ENCODE results near the gene LDAH.
"Not testable (repeated sequence)": the region's sequence is repeated elsewhere in the genome, so short reads cannot be mapped to it uniquely, and the experiment has no call there.

Gene LDAH

DNA sequence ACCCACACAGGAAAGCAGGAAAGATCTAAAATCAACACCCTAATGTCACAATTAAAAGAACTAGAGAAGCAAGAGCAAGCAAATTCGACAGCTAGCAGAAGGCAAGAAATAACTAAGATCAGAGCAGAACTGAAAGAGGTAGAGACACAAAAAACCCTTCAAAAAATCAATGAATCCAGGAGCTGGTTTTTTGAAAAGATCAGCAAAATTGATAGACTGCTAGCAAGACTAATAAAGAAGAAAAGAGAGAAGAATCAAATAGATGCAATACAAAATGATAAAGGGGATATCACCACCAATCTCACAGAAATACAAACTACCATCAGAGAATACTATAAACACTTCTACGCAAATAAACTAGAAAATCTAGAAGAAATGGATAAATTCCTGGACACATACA, 108.5 kb downstream of the LDAH start:
- Mint-ChIP-seq H3K9me3 (peaks cover 12% of the 10 kb centered on the region), H3K4me1 (peaks cover 13% of the 10 kb centered on the region), H3K36me3 (peaks cover 47% of the 10 kb centered on the region)
- H3K27me3 Mint-ChIP-seq, H3K27ac Mint-ChIP-seq, H3K4me3 Mint-ChIP-seq: not testable (repeated sequence)

DNA sequence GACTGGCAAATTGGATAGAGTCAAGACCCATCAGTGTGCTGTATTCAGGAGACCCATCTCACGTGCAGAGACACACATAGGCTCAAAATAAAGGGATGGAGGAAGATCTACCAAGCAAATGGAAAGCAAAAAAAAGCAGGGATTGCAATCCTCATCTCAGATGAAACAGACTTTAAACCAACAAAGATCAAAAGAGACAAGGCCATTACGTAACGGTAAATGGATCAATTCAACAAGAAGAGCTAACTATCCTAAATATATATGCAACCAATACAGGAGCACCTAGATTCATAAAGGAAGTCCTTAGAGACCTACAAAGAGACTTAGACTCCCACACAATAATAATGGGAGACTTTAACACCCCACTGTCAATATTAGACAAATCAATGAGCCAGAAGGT, 109.3 kb downstream of the LDAH start:
- not testable (repeated sequence) for H3K27me3 Mint-ChIP-seq, H3K9me3 Mint-ChIP-seq, H3K4me3 Mint-ChIP-seq, H3K27ac Mint-ChIP-seq
- peaks cover 41% of the 10 kb centered on the region for H3K36me3 Mint-ChIP-seq
- peaks cover 13% of the 10 kb centered on the region for H3K4me1 Mint-ChIP-seq

DNA sequence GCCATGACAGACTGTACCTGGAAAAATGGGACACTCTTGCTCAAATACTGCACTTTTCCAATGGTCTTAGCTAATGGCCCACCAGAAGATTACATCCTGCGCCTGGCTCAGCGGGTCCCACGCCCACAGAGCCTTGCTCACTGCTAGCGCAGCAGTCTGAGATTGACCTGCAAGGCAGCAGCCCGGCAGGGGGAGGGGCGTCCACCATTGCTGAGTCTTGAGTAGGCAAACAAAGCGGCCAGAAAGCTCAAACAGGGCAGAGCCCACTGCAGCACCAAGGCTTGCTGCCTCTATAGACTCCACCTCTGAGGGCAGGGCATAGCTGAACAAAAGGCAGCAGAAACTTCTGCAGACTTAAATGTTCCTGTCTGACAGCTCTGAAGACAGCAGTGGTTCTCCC, 111.3 kb downstream of the LDAH start:
- Mint-ChIP-seq H3K4me1 (peaks cover 13% of the 10 kb centered on the region), H3K36me3 (peaks cover 33% of the 10 kb centered on the region)
- not testable (repeated sequence) for H3K27ac Mint-ChIP-seq, H3K27me3 Mint-ChIP-seq, H3K4me3 Mint-ChIP-seq, H3K9me3 Mint-ChIP-seq

DNA sequence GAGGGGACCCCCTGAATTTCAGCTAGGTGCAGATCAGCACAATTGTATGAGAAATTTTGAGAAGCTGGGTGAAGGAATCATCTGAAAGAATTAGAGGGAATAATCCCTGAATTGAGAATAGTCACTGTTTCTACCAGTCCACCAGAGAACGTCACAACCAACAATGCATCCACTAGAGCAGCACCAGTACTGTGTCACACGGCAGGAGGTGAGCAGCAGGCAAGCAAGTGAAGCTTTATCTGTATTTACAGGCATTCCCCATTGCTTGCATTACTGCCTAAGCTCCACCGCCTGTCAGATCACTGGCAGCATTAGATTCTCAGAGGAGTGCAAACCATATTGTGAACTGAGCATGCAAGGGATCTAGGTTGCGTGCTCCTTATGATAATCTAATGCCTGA, 115.3 kb downstream of the LDAH start:
- no peak overlapping the region for H3K4me3 Mint-ChIP-seq
- peaks cover 19% of the 10 kb centered on the region for H3K36me3 Mint-ChIP-seq
- peaks cover 10% of the 10 kb centered on the region for H3K4me1 Mint-ChIP-seq
- H3K27me3 Mint-ChIP-seq = no peaks in the 10 kb centered on the region
- H3K27ac Mint-ChIP-seq = no peak overlapping the region
- no peaks in the 10 kb centered on the region for H3K9me3 Mint-ChIP-seq

DNA sequence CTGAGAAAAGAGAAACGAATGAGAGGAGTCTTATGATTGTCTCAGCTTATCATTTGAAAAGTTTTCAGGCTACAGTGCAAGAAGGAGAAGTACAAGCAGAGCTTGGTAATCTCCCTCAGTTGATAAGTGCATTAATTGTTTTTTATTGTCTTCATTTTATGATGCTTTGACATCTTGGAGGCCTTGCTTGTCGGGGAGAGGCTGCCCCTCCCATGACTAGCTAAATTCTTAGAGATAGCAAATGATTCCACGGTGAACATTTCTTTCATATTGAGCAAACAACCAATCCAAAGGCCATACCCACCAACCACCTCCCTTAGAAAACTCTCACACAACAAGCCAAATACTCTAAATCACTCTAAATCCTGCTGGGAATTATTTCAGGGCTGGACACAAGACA, 116.1 kb downstream of the LDAH start:
- Mint-ChIP-seq H3K4me1 (peaks cover 7% of the 10 kb centered on the region), H3K9me3 (no peaks in the 10 kb centered on the region), H3K36me3 (peaks cover 16% of the 10 kb centered on the region), H3K4me3 (no peak overlapping the region), H3K27me3 (no peaks in the 10 kb centered on the region), H3K27ac (no peak overlapping the region)

DNA sequence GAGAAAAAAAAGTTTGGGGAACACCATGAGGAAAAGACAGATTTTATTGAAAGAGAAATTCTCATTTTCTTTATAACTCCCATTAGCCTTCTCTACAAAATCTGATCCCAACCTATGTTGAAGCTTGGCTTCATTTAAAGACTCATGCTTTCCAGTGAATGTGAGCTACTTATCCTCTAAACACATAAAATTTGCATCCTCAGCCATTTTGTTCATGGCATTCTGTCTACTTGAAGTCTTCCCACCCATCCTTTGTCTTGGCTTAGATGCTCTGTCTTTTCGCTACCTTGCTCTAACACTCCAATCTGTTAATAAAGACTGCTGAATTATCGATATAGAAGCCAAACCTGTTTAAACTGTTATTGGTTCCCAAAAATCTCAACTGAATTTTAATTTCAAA, 116.7 kb downstream of the LDAH start:
- Mint-ChIP-seq H3K27ac (no peak overlapping the region), H3K9me3 (no peaks in the 10 kb centered on the region), H3K4me1 (peaks cover 7% of the 10 kb centered on the region), H3K4me3 (no peak overlapping the region), H3K36me3 (peaks cover 16% of the 10 kb centered on the region), H3K27me3 (no peaks in the 10 kb centered on the region)

DNA sequence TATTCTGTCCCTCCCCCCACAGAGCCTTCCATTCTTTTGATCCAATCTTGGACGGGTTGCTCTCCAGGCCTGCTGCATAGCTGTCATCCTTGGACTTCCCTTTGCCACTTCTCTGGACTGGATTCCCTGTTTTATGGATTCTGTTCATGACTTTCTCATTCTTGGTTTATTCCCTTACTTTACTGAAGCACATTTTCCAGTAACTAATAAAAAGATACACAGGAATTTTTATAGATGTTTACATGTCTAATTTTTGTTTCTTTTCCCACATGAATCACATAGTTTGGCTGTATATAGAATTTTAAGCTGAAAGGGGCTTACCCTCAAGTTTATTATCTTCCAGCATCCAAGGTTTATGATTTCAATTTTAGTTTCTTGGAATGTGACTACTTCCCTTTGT, 118.0 kb downstream of the LDAH start:
- no peak overlapping the region for H3K27ac Mint-ChIP-seq
- no peak overlapping the region for H3K4me3 Mint-ChIP-seq
- no peaks in the 10 kb centered on the region for H3K9me3 Mint-ChIP-seq

DNA sequence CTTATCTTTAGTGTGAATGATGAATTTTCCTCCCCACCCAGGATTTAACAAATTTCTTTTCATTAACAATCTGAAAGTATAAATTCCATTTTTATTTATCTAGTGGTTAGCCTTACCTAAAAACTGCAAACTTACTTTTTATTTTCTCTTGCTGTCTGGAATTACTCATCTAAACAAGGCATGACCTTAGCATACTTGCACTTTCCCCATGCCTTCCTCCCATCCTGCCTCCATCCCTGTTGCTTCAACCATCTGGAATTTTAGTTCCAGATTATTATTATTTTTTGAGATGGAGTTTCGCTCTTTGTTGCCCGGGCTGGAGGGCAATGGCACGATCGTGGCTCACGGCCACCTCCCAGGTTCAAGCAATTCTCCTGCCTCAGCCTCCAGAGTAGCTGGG, 120.3 kb downstream of the LDAH start:
- Mint-ChIP-seq H3K4me1 (peaks cover 7% of the 10 kb centered on the region), H3K9me3 (no peaks in the 10 kb centered on the region), H3K27ac (no peak overlapping the region), H3K27me3 (no peaks in the 10 kb centered on the region), H3K36me3 (peaks cover 17% of the 10 kb centered on the region), H3K4me3 (no peak overlapping the region)

More for the DNA sequence above, 118.0 kb downstream of the LDAH start:
- Mint-ChIP-seq H3K36me3 (peaks cover 10% of the 10 kb centered on the region), H3K4me1 (peaks cover 7% of the 10 kb centered on the region), H3K27me3 (no peaks in the 10 kb centered on the region)

DNA sequence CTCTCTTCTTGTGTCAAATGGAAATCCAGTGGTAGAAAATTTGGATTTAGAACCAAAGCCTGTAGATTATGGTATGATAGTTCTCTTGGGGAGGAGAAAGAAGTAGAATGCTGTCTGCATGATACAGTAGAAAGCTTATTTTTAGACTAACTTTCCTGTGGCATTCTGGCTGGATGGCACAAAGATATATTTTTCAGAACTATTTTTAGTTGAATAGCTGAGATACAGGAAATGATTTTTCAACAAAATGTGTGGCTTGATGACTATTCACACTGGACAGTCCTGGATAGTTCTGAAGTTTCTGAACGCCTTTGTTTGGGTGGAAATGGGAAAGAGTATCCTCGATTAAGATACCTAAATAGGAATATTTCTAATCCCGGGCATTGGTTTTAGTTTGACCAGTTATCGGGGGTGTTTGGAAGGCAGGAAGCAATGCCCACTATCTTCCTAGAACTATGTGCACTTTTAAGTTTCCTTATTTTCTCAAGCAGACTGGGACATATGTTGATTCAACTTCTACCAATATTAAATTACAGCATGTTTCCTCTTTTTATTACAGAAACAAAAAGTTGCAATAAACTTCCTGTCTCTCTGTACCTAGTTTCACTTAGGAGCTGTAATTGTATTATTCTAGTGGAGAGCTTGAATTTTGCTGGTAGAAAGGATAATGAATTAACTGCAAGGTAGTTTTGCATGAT, 123.8 kb downstream of the LDAH start:
- Mint-ChIP-seq H3K4me1 (peaks cover 7% of the 10 kb centered on the region), H3K27ac (no peak overlapping the region), H3K4me3 (no peak overlapping the region), H3K36me3 (peaks cover 12% of the 10 kb centered on the region), H3K9me3 (no peaks in the 10 kb centered on the region), H3K27me3 (no peaks in the 10 kb centered on the region)

DNA sequence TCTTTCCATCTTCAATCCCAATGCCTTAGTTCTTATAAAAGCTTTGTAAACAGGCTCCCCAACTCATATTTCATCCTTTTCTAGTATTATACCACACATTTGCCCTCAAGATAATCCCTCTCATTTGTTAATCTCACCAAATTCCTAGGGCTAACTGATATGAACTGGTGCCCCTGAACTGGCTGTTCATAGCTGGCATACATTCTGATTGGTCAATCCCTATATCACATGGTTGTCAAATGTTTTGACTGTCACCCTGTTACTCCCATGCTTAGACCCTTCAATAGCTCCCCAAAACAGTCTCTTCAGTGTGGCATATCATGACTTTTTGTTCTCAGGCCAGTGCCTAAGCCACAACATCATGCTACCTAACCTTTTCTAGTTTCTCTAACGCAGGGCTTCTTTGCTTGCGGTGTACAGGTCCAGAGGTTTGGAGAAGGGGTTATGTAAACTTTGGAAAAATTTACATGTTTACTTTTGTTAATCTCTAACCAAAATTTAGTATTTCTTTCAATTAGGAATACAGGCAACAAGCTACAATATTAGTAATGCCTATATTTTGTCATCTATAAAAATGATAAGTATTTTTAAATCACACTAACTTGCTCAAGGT, 125.5 kb downstream of the LDAH start:
- Mint-ChIP-seq H3K27me3 (no peaks in the 10 kb centered on the region), H3K27ac (no peak overlapping the region), H3K9me3 (no peaks in the 10 kb centered on the region), H3K36me3 (peaks cover 10% of the 10 kb centered on the region), H3K4me3 (no peak overlapping the region), H3K4me1 (no peaks in the 10 kb centered on the region)

DNA sequence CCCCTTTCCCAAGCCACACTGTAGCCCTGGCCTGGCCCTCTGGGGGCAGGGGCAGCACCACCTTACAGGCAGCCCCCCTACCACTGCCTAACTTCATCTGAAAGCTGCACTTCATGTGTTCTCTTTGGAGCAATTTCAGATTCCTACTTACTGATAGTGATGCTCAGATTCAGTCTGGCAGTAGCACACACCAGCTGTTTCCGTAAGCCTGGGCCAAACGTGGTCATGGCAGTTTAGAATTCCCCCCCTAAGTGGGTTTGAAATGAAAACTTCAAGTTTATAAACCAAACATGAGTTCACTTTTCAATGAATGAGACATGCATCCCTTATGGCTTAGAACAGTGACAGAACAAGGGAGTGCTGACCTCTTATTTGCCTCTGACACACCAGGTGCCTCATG, 126.5 kb downstream of the LDAH start:
- Mint-ChIP-seq H3K4me1 (no peaks in the 10 kb centered on the region), H3K36me3 (peaks cover 8% of the 10 kb centered on the region), H3K9me3 (no peaks in the 10 kb centered on the region), H3K27me3 (no peaks in the 10 kb centered on the region), H3K27ac (no peak overlapping the region), H3K4me3 (no peak overlapping the region)

DNA sequence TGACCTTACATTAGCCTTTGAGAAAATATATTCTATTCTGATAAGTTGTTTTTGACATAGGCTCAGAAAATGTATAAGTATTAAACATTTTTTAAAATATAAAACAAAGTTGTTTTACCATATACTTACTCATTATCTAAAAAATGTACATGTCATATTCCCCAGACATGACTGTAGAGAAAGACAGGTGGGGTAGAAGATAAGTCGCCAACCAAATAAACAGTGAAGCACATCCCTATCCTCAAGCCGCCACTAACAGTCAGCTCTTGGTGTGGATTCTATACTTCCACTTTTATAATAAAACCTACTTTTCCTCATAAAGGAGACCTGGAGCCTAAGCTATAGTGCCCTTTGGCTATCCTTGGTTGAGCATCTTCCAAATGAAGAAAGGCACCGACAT, 129.6 kb downstream of the LDAH start:
- no peaks in the 10 kb centered on the region for H3K4me1 Mint-ChIP-seq
- H3K9me3 Mint-ChIP-seq = no peaks in the 10 kb centered on the region
- H3K27ac Mint-ChIP-seq = no peak overlapping the region
- no peaks in the 10 kb centered on the region for H3K27me3 Mint-ChIP-seq
- H3K4me3 Mint-ChIP-seq = no peak overlapping the region
- peaks cover 11% of the 10 kb centered on the region for H3K36me3 Mint-ChIP-seq

DNA sequence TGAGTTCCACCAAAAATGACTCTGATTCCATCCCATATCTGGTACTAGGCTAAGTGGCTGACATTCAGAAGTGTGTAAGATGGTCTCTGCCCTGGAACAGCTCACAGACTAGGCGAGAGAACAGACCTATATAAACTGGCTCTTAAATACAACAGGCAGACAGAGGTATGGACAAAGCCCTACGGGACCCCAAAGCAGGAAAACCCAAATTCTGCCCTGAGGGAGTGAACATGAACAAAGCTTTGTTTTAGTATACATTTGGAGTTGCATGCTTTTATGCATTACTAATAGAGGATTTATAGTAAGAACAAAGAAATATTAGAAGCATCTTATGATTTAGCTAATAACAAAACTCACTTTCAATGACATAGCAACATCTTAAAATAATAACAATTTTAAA, 130.8 kb downstream of the LDAH start:
- Mint-ChIP-seq H3K4me1 (no peaks in the 10 kb centered on the region), H3K4me3 (no peak overlapping the region), H3K27ac (no peak overlapping the region), H3K36me3 (peaks cover 9% of the 10 kb centered on the region), H3K9me3 (no peaks in the 10 kb centered on the region), H3K27me3 (no peaks in the 10 kb centered on the region)

DNA sequence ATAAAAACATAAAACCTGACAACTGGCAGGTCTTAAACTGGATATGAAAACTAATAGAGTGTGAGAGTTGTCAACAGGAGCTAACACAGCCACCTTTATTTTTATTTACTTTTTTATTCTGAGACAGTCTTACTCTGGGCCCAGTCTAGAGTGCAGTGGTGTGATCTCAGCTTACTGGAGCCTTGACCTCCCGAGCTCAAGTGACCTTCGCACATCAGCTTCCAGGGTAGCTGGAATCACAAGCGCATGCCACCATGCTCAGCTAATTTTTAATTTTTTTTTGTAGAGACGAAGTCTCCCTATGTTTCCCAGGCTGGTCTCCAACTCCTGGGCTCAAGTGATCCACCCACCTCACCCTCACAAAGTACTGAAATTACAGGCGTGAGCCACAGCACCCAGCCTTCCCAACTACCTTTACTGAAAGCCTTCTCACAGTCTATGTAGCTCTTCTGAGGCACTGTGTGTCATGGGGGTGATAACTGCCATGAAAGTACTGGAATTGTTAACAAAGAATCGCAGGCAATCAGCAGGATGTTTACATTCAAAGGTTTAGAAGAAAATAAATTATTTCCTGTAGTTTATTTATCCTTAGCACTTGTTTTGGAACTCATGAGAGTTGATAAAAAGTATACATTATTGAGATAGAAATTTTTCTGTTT, 131.7 kb downstream of the LDAH start:
- no peaks in the 10 kb centered on the region for H3K27me3 Mint-ChIP-seq
- H3K27ac Mint-ChIP-seq = no peak overlapping the region
- no peaks in the 10 kb centered on the region for H3K4me1 Mint-ChIP-seq
- H3K36me3 Mint-ChIP-seq = peaks cover 17% of the 10 kb centered on the region
- no peaks in the 10 kb centered on the region for H3K9me3 Mint-ChIP-seq
- H3K4me3 Mint-ChIP-seq = no peak overlapping the region

DNA sequence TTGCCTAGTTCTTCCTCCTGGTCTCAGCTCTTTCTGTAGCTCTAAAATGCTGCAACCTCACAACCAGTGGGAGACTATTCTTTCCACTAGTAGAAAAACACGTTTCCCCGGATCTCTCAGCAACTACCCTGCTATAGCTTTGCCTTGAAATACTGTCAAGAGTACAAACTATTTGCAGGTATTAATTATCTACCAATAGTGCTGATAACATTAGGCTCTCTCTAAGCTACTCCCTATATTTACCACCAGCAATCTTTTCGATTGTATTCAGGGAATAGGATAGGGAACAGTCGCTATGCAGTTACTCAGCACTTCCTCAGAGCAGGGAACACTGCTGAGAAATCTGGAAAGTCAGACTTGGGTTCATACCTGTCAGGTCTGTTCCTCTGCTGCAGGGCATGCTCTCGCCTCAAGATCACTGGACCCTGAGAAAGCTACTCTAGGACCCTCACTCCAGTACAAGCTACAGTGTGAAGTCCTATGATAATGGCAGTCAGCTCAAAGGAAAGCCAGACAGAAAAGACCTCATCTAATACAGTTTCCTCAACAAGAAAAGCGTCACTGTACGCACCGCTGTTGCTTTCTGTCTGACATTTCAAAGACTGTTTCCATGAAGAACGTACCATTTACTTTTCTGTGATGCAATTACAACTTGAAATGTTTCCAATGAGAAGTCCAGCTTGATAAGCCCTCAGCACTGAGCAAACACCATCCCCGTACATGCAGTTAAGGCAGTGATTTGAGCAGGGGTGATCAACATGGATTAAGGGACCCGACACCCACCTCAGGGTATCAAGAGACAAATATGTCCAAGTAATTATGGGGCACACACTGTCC, 133.3 kb downstream of the LDAH start:
- no peaks in the 10 kb centered on the region for H3K4me1 Mint-ChIP-seq
- H3K27ac Mint-ChIP-seq = no peak overlapping the region
- peaks cover 17% of the 10 kb centered on the region for H3K36me3 Mint-ChIP-seq
- no peaks in the 10 kb centered on the region for H3K27me3 Mint-ChIP-seq
- H3K9me3 Mint-ChIP-seq = no peaks in the 10 kb centered on the region
- no peak overlapping the region for H3K4me3 Mint-ChIP-seq
